NCI-H128 (cell line): ENCODE results near the gene ST6GALNAC3.

Experiments used
- DNase-seq: peaks from one replicate; lab custom pipeline; 2025; ENCODE audit not compliant: unreplicated experiment; lab: John Stamatoyannopoulos, UW

ST6GALNAC3 gene

DNA sequence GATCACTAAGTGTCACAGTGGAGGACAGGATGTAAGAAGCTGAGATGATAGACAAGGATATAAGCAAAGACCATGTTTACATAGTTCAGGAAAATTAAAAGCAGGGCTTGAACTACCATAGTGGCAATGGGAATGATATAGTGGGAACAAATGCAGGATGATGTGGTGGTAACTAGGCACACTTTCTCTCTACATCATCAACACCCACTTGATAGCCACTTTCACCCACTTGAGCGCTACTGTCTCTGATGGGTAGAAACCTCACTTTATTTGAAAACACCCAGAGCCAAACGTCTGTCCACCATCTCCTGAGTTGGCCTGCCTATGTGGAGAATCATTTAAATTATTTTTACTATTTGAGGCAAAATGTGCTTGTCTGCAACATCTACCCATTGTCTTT is 487.7 kb downstream of the ST6GALNAC3 start:
- DNase-seq = no peak

DNA sequence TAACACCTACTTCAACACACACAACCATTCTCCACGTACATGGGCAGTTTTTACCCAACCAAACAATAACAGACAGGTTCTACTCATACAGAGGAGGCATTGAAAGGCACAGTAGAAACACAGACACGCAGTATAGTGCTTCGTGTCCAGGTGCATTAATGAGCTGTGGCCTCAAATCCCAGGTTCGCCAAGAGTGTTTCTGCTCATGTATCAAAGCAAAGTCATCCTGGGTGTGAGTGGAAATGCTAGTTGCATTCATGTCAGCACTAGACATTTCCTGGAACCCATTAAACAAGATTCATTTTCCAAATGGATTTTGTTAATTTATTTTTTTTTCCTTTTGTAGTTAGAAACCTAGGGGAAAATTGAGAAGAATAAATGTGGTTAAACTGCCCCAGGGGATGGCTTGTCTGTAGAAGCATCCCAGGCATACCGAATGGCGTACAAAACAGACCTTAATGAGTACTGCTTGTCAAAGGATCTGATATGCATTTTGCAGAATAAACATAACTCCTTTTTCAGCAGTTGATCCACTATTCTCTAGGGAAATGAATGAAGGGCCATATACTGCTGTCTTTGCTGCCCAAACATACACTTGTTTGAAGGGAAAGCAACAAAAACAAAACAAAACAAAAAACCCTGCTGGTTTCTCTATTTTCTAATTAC is 494.2 kb downstream of the ST6GALNAC3 start:
- peak; percentile 67 for DNase-seq

DNA sequence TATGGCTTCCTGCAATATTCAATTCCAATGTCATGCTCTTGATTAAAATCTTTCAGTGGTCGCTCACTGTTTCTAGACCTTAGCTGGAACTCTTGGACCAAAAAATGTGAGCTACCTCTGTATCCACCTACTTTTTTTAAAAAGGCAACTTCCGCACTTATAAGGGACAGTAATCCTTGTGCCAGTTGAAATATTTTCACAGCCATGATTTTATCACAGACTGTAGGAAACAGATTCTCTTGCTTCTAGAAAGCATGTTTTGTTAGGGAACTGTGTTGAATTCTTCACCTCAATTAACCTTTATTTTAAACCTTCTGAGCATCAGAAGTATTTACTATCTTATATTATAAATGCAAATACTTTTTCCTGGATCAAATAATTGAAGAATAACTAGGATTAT is 496.7 kb downstream of the ST6GALNAC3 start:
- DNase-seq = no peak

DNA sequence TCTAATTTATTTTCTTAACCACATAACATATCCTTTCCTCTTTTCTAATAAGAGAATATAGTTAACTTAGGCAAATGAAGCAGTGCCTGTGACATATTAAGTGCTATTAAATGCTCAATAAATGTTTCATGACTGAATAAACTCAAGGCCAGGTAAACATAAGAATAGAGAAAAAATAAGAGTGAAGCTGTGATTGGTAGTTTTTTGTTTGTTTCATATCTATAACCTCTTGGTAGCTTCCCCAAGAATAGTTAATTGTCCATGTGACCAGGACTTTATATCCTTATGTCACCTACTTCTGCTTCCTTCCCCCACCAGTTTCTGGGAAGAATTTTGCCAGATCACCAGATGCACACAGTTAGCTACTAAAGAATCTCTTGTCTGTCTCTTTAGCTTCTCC is 497.7 kb downstream of the ST6GALNAC3 start:
- DNase-seq = no peak

GRCh38 chr1:76576876-76577524 is 502.5 kb downstream of the ST6GALNAC3 start:
- no peak for DNase-seq

GRCh38 chr1:76577525-76578185 is 503.1 kb downstream of the ST6GALNAC3 start:
- no peak for DNase-seq

DNA sequence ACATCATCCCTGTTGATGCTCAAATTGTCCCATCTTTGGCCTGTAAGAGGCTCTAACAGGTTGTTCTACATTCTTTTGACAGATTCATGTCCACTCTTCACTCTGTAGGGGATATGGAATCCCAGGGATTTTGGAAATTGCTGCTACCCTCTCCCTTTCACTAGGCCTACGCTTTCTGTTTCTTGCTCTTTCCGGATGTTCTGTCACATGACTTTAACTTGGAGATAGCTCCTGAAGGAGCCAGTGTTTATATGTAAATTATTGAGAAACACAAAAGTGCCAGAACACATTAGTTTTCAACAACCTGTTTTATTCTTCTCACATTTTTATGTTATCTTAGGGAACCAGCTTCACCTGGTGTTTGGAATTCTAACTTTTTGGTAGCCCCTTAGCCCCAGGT is 505.7 kb downstream of the ST6GALNAC3 start:
- no peak for DNase-seq

DNA sequence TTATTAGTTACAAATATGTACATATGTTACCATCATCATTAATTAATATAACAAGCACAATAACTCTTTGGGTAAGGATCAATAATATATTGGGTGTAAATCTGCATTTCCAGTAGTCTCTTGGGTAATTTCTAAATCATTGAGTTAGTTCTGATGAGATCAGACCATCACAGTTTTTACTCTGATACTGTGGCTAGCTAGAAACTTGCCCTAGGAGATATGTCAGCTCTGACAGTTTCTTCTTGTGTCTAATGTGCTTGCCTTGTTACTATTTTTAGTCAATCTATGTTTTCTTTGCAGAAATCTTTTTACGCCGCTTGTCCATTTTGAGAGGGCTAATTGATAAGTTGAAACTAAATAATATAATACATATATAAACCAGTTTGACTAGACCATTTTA is 507.2 kb downstream of the ST6GALNAC3 start:
- no peak for DNase-seq

GRCh38 chr1:76583235-76583868 is 508.8 kb downstream of the ST6GALNAC3 start:
- no peak for DNase-seq

- no peak for DNase-seq
Measured at GRCh38 chr1:76583875-76584477, 509.4 kb downstream of the ST6GALNAC3 start.

DNA sequence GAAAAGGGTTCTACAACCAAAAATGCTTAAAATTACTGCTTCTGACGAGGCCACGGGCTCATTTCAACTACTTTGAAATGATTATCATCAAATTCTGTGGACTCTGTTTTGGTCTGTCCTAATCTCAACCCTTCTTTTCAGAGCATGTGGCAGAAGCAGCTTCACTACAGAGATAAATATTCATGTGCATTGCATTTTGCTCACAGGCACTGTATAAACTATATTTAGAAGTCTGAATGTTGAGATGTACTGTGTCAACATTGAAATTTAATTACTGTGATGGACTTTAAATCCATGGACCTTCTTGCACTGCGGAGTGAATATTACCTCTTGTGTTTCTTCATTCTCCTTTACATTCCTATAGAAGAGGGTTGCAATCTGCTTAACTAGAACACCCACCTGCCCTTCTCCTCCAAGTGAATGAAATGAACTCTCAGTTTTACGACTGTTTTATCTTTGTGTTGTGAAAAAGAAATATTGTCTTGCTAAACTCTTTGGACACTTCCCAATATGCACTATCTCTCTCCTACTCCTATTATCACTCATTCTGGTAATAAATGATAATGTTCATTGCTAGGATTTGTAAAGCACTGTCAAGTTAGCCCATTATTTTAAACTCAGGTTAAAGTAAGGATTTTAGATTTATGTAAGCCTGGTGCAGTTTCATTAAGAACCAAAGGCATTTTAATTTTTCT is 511.6 kb downstream of the ST6GALNAC3 start:
- DNase-seq = no peak

- no peak for DNase-seq
Measured at GRCh38 chr1:76587212-76587611, 512.7 kb downstream of the ST6GALNAC3 start.

GRCh38 chr1:76591461-76591860 is 516.9 kb downstream of the ST6GALNAC3 start:
- DNase-seq = no peak

DNA sequence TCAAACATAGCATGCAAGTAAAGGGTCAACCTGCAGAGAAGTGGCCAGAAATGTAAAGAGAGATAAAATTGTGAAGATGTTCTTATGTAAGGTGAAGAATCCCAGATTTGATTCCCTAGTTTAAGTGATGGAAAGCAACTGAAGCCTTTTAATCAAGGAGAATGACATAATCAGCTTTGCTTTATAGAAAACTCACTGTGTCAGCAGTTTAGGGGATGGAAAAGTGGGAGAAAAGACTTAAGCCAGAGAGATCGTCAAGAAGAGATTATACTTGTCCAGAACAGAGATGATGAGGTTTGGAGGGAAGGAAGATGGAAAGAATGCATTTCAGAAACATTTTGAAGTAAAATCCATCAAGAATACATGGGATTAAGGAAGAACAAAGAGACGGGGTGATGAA is 517.4 kb downstream of the ST6GALNAC3 start:
- no peak for DNase-seq

DNA sequence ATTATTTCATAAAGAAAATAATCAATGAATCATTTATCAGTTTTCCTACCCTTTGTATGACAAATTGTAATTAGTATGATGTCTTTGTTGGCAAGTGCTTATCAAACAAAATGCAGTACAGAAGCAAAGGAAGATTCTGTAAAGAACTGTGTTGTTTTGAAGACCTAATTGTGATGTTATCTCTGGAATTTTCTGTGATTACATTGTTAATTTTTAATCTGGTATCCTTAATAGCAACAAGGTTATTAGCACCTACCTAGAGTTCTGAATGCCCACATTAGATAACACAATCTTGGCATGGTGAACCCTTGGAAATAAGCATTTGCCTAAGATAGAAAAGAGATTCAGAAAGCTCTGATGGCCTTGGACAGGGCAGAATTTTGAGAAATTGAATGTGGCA is 518.6 kb downstream of the ST6GALNAC3 start:
- no peak for DNase-seq

DNA sequence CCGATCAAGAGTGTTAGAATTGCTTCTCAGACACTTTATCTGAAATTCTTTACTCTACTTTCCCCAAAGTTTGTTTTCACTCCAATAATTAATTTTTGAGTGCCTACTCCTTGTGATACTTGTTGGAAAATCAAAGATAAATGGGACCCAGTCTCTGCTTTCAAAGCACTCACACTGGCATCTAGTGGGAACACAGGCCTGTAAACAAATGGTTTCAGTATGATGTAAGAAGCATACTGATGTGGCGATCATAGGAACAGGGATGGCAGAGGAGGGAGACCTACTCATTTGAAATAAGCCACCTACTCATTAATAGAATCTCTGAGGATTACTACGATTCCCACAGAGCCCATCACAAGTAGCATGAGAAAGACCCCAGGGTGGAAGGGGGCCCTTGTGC is 519.1 kb downstream of the ST6GALNAC3 start:
- no peak for DNase-seq

DNA sequence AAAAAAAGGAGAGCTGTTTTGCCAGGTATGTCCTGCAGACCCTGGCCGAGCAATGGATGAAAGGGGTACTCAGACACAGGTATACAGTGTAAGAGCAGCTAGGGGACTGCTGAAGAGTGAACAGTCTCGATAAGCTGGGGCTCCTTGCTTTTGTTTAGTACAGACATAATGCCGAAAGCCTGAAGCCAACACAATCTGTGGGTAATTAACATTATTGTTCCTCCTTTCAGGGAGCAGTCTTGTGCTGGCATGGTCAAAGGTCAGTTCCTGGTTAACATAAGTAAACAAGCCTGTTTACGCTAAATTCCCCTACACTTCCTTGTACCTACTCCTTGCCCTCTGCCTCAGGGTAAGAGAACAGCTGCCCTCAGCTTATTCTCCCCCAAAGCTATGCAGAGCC is 520.5 kb downstream of the ST6GALNAC3 start:
- no peak for DNase-seq

DNA sequence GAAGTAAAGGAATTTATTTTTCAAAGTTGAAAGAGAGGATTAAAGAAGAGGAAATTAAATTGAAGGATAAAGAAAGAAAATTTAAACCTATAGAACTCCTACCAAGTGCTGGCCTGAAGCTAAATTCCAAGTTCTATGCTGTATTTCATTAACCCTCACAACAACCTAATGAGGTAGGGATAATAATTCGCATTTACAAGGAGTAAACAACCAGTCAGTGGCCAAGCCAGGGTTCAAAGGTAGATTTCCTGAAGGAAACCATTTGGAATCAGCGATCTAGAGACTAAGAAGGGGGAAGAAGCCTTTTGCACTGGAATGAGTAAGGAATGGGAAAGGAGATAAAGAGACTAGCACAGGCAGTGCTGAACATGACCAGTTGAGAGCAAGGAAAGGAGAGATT is 526.9 kb downstream of the ST6GALNAC3 start:
- no peak for DNase-seq

DNA sequence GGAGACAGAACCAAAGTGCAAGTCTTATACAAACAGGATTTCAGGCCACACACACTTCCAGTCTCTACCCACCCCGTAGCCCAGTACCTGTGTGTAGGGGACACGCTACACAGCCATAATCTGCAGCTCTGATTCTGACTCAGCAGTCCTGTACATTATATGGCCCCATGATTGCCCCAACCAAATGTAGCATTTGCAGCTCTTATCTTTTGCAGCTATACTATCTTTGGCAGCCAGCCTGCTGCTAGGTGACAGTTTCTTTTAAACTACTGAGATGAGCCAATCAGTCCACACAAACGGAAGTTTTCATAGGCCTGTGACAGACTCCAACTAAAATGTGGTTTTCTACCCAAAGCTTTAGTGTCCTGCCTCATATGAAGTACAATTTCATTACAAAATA is 533.2 kb downstream of the ST6GALNAC3 start:
- no peak for DNase-seq

DNA sequence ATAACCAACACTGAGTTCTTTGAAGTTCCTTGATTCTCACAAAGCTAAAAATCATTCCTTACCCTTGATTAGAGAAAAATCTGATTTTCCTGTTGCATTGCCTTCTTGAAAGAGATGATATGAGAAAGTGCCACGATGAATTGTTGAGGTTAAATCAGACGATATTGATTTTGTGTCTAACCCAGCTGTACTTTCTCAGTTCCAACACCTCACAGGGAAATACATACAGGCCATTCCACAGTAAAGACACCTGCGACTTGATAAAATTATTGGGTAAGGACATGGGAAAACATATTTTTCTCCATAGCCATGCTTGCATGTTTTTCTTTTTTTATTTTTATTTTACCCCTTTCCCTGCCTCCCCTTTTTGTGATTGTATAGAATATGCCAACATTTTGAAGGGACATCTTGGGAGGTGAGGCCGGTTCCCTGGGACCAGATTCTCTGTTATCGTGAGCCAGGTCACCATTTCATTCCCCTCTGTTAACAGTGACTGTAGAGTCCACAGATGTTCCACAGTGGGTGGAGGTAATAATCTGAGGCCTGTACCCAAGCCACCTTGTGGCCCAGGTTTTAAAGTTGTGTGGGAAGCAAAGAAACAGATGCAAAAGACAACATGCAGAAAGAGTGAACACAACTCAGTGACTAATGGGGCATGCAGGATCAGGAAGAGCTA is 537.4 kb downstream of the ST6GALNAC3 start:
- no peak for DNase-seq
